ENCODE data around the gene USP47. TPM values are rescaled to one million over a fixed set of nuclear protein-coding genes. Genes with fewer than 3 reads are reported as not detected.

USP47 gene
- total RNA-seq, 1 experiment from 2014 or later = 39.2 TPM

DNA sequence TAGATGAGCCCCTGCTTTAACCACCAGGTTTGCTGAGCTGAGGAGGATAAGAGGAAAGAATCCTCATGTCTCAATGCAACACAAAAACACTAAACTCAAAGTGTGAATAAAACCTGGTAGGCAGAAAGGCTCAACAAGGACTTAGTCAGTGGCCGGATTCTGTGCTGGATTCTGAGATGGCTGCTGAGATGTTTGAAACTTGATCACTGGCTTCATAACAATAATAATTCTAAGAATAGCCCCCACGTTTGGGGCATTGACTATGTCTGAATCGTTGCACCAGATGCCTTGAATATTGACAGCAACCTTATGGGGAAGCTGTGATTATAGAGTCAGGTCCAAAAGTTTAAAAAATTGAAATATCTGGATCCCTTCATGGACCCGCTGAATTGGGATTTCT lies 162.0 kb downstream of the USP47 start:
- no TSS peak for BruUV-seq (replicated peaks)
- Histone ChIP-seq H3K36me3 (ENCODE audit: control insufficient read depth, insufficient read depth, low read length) (no peaks in the 10 kb centered on the region; the same call in 1 of the 2 replicates), H3K4me3 (ENCODE audit: low read depth in 2 of 2, low read length in 2 of 2) (no peak overlapping the region), H3K9me3 (ENCODE audit: control insufficient read depth, insufficient read depth, low read depth, low read length) (no peaks in the 10 kb centered on the region), H3K4me1 (ENCODE audit: control insufficient read depth, insufficient read depth, low read length) (peaks cover 5% of the 10 kb centered on the region), H3K27ac (ENCODE audit: low read length) (no peak overlapping the region), H3K27me3 (ENCODE audit: control insufficient read depth, insufficient read depth, low read length) (no peaks in the 10 kb centered on the region)
- intact Hi-C loops (cut with micrococcal nuclease; ENCODE audit: unreplicated experiment) (no loop called here), in situ Hi-C loops (cut with HindIII; ENCODE audit: low pct_unique_long_range_greater_than_20kb, low sequenced_read_pairs) (no loop called here)
- ChIA-PET POLR2A (no interaction called here), CTCF (no interaction called here)
- no peak for DNase-seq (ENCODE audit: low read depth, low spot score)
- ATAC-seq = no peak
- TF ChIP-seq, protein P1, sequence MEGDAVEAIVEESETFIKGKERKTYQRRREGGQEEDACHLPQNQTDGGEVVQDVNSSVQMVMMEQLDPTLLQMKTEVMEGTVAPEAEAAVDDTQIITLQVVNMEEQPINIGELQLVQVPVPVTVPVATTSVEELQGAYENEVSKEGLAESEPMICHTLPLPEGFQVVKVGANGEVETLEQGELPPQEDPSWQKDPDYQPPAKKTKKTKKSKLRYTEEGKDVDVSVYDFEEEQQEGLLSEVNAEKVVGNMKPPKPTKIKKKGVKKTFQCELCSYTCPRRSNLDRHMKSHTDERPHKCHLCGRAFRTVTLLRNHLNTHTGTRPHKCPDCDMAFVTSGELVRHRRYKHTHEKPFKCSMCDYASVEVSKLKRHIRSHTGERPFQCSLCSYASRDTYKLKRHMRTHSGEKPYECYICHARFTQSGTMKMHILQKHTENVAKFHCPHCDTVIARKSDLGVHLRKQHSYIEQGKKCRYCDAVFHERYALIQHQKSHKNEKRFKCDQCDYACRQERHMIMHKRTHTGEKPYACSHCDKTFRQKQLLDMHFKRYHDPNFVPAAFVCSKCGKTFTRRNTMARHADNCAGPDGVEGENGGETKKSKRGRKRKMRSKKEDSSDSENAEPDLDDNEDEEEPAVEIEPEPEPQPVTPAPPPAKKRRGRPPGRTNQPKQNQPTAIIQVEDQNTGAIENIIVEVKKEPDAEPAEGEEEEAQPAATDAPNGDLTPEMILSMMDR (IDR thresholded peaks at IDR 0.05) = no peak
- TF ChIP-seq SIN3A (IDR thresholded peaks at IDR 0.05; ENCODE audit: borderline replicate concordance, insufficient read depth, low read depth, low read length) = no peak
- no peak for TF ChIP-seq POLR2AphosphoS5 (IDR thresholded peaks at IDR 0.05; ENCODE audit: low read depth, low read length)
- TF ChIP-seq, protein P2, sequence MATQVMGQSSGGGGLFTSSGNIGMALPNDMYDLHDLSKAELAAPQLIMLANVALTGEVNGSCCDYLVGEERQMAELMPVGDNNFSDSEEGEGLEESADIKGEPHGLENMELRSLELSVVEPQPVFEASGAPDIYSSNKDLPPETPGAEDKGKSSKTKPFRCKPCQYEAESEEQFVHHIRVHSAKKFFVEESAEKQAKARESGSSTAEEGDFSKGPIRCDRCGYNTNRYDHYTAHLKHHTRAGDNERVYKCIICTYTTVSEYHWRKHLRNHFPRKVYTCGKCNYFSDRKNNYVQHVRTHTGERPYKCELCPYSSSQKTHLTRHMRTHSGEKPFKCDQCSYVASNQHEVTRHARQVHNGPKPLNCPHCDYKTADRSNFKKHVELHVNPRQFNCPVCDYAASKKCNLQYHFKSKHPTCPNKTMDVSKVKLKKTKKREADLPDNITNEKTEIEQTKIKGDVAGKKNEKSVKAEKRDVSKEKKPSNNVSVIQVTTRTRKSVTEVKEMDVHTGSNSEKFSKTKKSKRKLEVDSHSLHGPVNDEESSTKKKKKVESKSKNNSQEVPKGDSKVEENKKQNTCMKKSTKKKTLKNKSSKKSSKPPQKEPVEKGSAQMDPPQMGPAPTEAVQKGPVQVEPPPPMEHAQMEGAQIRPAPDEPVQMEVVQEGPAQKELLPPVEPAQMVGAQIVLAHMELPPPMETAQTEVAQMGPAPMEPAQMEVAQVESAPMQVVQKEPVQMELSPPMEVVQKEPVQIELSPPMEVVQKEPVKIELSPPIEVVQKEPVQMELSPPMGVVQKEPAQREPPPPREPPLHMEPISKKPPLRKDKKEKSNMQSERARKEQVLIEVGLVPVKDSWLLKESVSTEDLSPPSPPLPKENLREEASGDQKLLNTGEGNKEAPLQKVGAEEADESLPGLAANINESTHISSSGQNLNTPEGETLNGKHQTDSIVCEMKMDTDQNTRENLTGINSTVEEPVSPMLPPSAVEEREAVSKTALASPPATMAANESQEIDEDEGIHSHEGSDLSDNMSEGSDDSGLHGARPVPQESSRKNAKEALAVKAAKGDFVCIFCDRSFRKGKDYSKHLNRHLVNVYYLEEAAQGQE (IDR thresholded peaks at IDR 0.05; ENCODE audit: insufficient read depth in 1 of 2, low read depth in 2 of 2, low read length in 1 of 2) = no peak
- no peak for TF ChIP-seq TCF7L2 (IDR thresholded peaks at IDR 0.05; ENCODE audit: low read depth, low read length)

DNA sequence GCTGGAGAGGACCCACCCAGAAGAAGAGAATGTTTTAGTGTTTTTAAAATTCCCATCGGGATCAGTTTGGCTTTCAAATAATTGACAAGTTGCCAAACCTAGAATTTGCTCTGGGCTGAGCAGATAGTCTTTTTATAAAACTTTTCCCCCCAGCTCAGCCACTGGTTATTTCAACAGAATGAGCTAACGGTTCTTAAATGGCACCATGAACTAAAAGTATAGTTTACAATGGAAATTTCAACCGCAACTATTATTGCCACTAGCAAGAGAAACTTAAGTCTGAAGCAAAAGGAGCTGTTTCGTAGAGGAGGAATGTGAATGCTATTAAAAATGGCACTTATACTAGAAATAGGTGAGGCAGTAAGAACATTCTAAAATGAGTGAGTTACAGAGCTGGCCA lies 163.3 kb downstream of the USP47 start:
- intact Hi-C loops (cut with micrococcal nuclease; ENCODE audit: unreplicated experiment) = no loop called here
- ChIA-PET CTCF (no interaction called here), POLR2A (no interaction called here)
- in situ Hi-C loops (cut with HindIII; ENCODE audit: low pct_unique_long_range_greater_than_20kb, low sequenced_read_pairs) = no loop called here
- BruUV-seq (replicated peaks) = TSS peak; percentile 21
- Histone ChIP-seq H3K4me3 (ENCODE audit: low read depth in 2 of 2, low read length in 2 of 2) (no peak overlapping the region), H3K9me3 (ENCODE audit: control insufficient read depth, insufficient read depth, low read depth, low read length) (no peaks in the 10 kb centered on the region), H3K36me3 (ENCODE audit: control insufficient read depth, insufficient read depth, low read length) (no peaks in the 10 kb centered on the region; the same call in 1 of the 2 replicates), H3K4me1 (ENCODE audit: control insufficient read depth, insufficient read depth, low read length) (peaks cover 9% of the 10 kb centered on the region), H3K27me3 (ENCODE audit: control insufficient read depth, insufficient read depth, low read length) (no peaks in the 10 kb centered on the region), H3K27ac (ENCODE audit: low read length) (no peak overlapping the region)
- DNase-seq (ENCODE audit: low read depth, low spot score) (no peak), ATAC-seq (no peak)
- TF ChIP-seq SIN3A (IDR thresholded peaks at IDR 0.05; ENCODE audit: borderline replicate concordance, insufficient read depth, low read depth, low read length) = no peak
- no peak for TF ChIP-seq TCF7L2 (IDR thresholded peaks at IDR 0.05; ENCODE audit: low read depth, low read length)
- no peak for TF ChIP-seq POLR2AphosphoS5 (IDR thresholded peaks at IDR 0.05; ENCODE audit: low read depth, low read length)
- TF ChIP-seq, protein P1 (IDR thresholded peaks at IDR 0.05) = no peak
- TF ChIP-seq, protein P2 (IDR thresholded peaks at IDR 0.05; ENCODE audit: insufficient read depth in 1 of 2, low read depth in 2 of 2, low read length in 1 of 2) = no peak

Measured in Panc1 (cell line).